Gastrocnemius medialis (tissue), 4 donors: Measurements from ENCODE around the gene JHY. TPM values are rescaled to one million over a fixed set of nuclear protein-coding genes. Genes with fewer than 3 reads are reported as not detected.

Source experiments
- ATAC-seq, 2 donors: fragments of 150-250 bp; one replicate each; pipeline ENCODE4 v1.9.1; 2016
- DNase-seq, 2 donors: peaks; one replicate each; pipeline ENCODE4 v3.0.0-alpha.2; 2019
- H3K27ac ChIP-seq, 4 donors: fragments of 200-600 bp; sonication (generic); 1 replicate in 1 of 4; 2 replicates in 3 of 4; pipeline ENCODE4 v1.5.1; 2016 to 2018; ENCODE audit warnings: mild to moderate bottlenecking in 2 of 4, moderate library complexity in 1 of 4
- H3K27me3 ChIP-seq, 3 donors: fragments of 200-600 bp; sonication (generic) in 2 of 3; 1 replicate in 1 of 3; 2 replicates in 2 of 3; pipeline versions ENCODE4 v1.5.1 to v1.6.0; 2016 to 2019; ENCODE audit warnings: mild to moderate bottlenecking in 1 of 3, moderate library complexity in 1 of 3
- H3K36me3 ChIP-seq, 2 donors: fragments of 200-600 bp; sonication (generic) in 1 of 2; one replicate each; pipeline ENCODE4 v1.5.1; 2017 to 2018
- H3K4me1 ChIP-seq, 2 donors: fragments of 200-600 bp; sonication (generic) in 1 of 2; one replicate each; pipeline ENCODE4 v1.5.1; 2016 to 2017; ENCODE audit warnings: mild to moderate bottlenecking in 2 of 2
- H3K4me3 ChIP-seq, 4 donors: fragments of 200-600 bp; sonication (generic) in 3 of 4; 1 replicate in 1 of 4; 2 replicates in 3 of 4; pipeline ENCODE4 v1.5.1; 2016 to 2019; ENCODE audit warnings: mild to moderate bottlenecking in 2 of 4
- H3K9me3 ChIP-seq, 3 donors: fragments of 200-600 bp; sonication (generic) in 2 of 3; 1 replicate in 1 of 3; 2 replicates in 2 of 3; pipeline ENCODE4 v1.5.1; 2016 to 2019
- CTCF ChIP-seq, 5 experiments: fragments of 450-650 bp in 3 of 5; fragments of 200-600 bp in 2 of 5; sonication (generic) in 2 of 5; IDR thresholded peaks in 4 of 5; conservative IDR thresholded peaks in 1 of 5; 1 replicate in 4 of 5; 2 replicates in 1 of 5; pipeline ENCODE4 v1.5.1; 2016 to 2019; ENCODE audit warnings: antibody characterized with exemption in 5 of 5, mild to moderate bottlenecking in 3 of 5, moderate library complexity in 3 of 5
- POLR2A ChIP-seq, 2 donors: fragments of 450-650 bp; IDR thresholded peaks; one replicate each; pipeline ENCODE4 v1.6.1; 2017; ENCODE audit warnings: antibody characterized with exemption in 2 of 2, mild to moderate bottlenecking in 2 of 2, moderate library complexity in 2 of 2
- in situ Hi-C, 4 donors: fragments of 200-750 bp; cut with MboI; loops; one replicate each; pipeline versions ENCODE4 v1.15.0 to v1.8.0; 2017; ENCODE audit warnings: low sequenced_read_pairs in 4 of 4
- intact Hi-C: fragments of 100-400 bp; cut with DNase I; formaldehyde crosslinking; loops from one replicate; pipeline ENCODE4 v1.15.1; 2023; ENCODE audit warnings: low total_unique reads
- total RNA-seq, 4 donors: library from RNA; depleted of rRNA; stranded (reverse); fragments of >200 nt; gene quantifications; one replicate each; pipeline versions ENCODE4 v1.1.0 to v1.2.3, GENCODE V29; 2016

The JHY gene
- total RNA-seq, 4 donors from 2014 or later: 0.16 to 1.3 (median 0.22) TPM

GRCh38 chr11:123000721-123001120 is 118.2 kb downstream of the JHY start:
- no peak overlapping the region for H3K4me3 ChIP-seq
- H3K36me3 ChIP-seq: no peaks in the 10 kb centered on the region
- ATAC-seq (no peak), DNase-seq (no peak)
- H3K27ac ChIP-seq: no peak overlapping the region
- peaks cover 0 to 6% (median 0%) of the 10 kb centered on the region in 3 donors for H3K27me3 ChIP-seq
- H3K9me3 ChIP-seq: no peaks in the 10 kb centered on the region
- intact Hi-C loops (no loop called here), in situ Hi-C loops (no loop called here)
- no peaks in the 10 kb centered on the region for H3K4me1 ChIP-seq
- no peak for TF ChIP-seq POLR2A (IDR thresholded peaks at IDR 0.05)
- TF ChIP-seq CTCF (IDR thresholded peaks at IDR 0.05 in 4 of 5, conservative IDR thresholded peaks at IDR 0.05 in 1 of 5): no peak

- no peaks in the 10 kb centered on the region for H3K36me3 ChIP-seq
- in situ Hi-C loops (loop anchor here in 1 of 4 donors (5.0 kb wide), 1 partner anchor 135 kb away; no protein-coding TSS in a partner anchor), intact Hi-C loops (no loop called here)
- no peaks in the 10 kb centered on the region for H3K4me1 ChIP-seq
- no peak for DNase-seq
- TF ChIP-seq POLR2A (IDR thresholded peaks at IDR 0.05): no peak
- TF ChIP-seq CTCF (IDR thresholded peaks at IDR 0.05 in 4 of 5, conservative IDR thresholded peaks at IDR 0.05 in 1 of 5): no peak
- H3K27me3 ChIP-seq: peaks cover 0 to 3% (median 0%) of the 10 kb centered on the region in 3 donors
- H3K4me3 ChIP-seq: no peak overlapping the region
- ATAC-seq: no peak
- H3K9me3 ChIP-seq: no peaks in the 10 kb centered on the region
- H3K27ac ChIP-seq: no peak overlapping the region
These were observed 124.4 kb downstream of the JHY start for GRCh38 chr11:123006860-123007542.

Other genes starting within 250 kb of the JHY start
- gene UBASH3B, start 227.0 kb upstream of the JHY start, total RNA-seq: 1 to 10 TPM in 2 of 4 donors, under 1 TPM in 2; 0.32 to 2.9 (median 0.87) TPM
- gene CRTAM, start 44.3 kb upstream of the JHY start, total RNA-seq: 1 to 10 TPM in 1 of 4 donors, not detected in 3; 1.0 TPM
- not detected for gene BSX, start 99.1 kb downstream of the JHY start, total RNA-seq
- gene HSPA8, start 179.4 kb downstream of the JHY start, total RNA-seq: 1,000 to 10,000 TPM; 1,017 to 1,596 (median 1,399) TPM